NCI-H2196 treated with DMSO at 0.1 percent for 48 hours (cell line): Measurements from ENCODE around the gene WDPCP.
A peak's percentile ranks its signal among the peaks of the same experiment; 100 is the strongest.
"Not testable (repeated sequence)": the region's sequence is repeated elsewhere in the genome, so short reads cannot be mapped to it uniquely, and the experiment has no call there.

Experiments
- DNase-seq: peaks from one replicate; lab custom pipeline; 2025; ENCODE audit not compliant: unreplicated experiment; lab: John Stamatoyannopoulos, UW

The WDPCP gene

GRCh38 chr2:63372549-63372948 lies 215.7 kb downstream of the WDPCP start:
- no peak for DNase-seq

DNA sequence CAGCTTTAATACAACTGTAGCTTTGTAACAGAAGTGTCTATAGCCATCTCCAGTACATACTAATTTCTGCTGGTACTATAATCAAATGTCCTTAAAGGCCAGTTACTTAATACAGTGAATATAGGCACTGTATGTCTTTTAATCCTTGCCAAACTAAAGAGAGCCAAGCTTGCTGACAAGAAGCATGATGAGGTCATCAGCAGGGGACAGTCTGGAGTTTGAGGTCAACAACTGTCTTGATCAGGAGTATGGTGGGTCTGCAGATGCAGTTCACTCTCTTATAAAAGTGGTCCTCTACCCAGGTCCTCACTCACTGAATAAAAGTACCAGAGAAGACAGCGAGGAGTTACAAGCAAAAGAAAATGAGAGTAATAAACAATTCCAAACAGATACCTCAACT lies 219.1 kb downstream of the WDPCP start:
- DNase-seq = no peak

DNA sequence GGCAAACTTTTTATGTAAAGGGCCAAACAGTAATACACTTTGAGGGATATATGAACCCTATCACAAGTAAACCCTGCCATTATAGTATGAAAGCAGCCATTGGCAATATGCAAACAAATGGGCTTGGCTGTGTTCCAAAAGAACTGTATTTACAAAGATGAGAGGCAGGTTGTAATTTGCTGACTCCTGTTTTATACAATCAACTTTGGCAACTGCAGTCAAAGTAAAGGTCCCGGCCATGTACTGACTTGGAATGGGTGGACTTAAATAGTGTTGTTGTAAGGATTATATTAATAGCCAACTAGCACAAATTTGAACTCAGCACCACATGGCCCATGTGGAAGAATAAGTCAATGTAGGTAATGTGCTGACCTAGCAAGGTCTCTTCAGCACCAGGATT lies 223.4 kb downstream of the WDPCP start:
- DNase-seq = peak; percentile 1

DNA sequence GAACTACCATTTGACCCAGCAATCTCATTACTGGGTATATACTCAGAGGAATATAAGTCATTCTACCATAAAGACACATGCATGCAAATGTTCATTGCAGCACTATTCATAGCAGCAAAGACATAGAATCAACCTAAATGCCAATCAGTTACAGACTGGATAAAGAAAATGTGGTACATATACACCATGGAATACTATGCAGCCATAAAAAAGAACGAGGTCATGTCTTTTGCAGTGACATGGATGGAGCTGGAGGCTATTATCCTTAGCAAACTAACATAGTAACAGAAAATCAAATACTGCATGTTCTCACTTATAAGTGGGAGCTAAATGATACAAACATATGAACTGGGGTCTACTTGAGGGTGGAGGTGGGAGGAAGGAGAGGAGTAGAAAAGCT lies 230.6 kb downstream of the WDPCP start:
- not testable (repeated sequence) for DNase-seq

GRCh38 chr2:63347361-63347760 lies 240.9 kb downstream of the WDPCP start:
- DNase-seq = no peak

DNA sequence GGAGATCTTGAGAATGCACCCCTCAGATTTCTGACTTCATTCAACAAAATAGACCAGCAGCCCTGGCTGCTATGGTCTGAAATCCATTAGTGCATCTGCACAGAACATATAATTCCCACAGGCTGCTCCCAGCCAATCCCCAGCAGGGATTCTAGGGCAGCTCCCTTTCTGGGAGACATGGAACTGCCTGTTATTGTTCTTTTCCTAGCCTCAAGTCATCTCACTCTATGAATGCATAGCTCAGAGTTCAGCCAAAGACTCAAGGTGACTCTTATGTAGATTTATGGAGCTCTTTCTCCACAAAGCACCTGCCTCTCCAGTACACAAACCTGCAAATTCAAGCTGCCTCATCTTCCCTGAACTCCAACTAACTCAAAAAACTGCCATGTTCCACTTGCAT lies 241.9 kb downstream of the WDPCP start:
- no peak for DNase-seq

- no peak for DNase-seq
These were observed 243.0 kb downstream of the WDPCP start for GRCh38 chr2:63345285-63345633.

DNA sequence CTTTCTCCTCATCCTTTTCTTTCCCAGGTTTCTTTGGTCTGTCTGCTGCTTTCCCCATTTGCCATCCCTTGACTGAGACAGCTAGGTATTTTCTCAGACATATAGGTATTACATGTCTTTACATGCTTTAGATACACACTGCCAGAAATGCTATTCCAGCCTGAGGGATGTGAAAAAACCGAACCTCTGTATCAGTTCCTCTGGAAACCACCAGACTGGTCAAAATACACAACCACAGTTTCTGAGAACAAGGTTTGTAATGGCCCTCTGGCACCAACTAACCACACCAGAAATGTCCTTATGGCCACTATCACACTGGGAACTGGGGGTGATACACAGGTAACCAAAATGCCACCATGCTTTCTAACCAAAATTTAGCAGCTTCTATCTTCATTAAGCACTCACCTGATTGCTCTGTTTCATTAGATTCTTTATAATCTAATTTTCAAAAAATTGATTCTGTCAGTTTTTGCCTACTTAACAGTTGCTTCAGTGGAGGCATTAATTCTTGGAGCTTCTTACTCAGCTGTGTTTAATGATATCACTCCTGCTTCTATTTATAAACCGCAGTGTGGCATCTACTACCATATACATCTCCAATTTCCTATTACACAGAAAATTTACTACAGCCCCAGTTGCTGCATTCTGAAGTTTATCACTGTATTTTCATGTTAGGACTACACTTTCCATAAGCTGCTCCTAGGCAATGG lies 243.5 kb downstream of the WDPCP start:
- DNase-seq = no peak

DNA sequence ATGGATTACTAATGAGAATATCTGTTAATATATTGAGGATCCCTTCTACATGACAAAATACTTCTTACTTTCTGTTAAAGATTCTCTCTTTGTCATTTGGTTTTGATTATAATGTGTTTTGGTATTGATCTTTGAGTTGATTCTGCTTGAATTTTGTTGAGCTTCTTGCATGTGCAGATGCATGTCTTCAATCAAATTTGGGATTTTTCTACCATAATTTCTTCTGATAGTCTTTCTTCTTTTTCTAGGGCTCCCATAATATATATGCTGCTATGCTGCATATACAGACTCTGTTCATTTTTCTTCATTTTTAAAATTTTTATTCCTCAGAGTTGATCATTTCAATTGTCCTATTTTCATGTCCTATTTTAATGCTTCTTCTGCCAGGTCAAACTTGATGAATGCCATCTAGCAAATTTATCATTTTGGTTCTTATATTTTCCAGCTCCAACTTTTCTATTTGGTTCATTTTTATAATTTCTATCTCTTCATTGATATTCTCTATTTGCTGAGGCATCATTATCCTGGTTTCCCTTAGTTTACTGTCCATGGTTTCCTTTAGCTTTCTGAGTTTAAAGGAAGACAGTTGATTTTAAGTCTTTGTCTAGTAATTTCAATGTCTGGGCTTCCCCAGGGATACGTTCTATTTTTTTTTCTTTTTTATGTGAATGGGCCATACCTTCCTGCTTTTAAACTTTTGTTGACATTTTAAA lies 244.7 kb downstream of the WDPCP start:
- DNase-seq = no peak

DNA sequence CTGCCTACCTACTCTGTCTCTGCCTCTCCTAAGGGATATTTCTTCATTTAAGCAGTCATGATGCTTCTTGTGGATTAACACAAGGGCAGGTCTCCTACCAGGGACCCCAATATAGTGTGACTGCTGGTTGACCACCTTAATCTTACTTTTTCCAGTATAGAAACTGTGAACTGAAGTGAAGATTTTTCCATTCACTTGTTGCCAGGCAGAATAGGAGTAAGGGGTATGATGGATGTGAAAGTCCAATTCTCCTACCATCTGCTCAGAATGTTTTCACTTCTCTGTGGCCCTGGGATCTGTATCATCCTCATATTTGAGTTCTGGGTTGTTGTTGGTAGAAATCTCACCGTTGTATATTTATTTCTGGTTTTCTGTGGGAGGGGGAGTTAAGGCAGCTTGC lies 247.8 kb downstream of the WDPCP start:
- no peak for DNase-seq

- no peak for DNase-seq
These were observed 253.4 kb downstream of the WDPCP start for GRCh38 chr2:63334910-63335309.

GRCh38 chr2:63326473-63326872 lies 261.8 kb downstream of the WDPCP start:
- DNase-seq = no peak

- not testable (repeated sequence) for DNase-seq
These were observed 264.6 kb downstream of the WDPCP start for GRCh38 chr2:63323662-63324061.

DNA sequence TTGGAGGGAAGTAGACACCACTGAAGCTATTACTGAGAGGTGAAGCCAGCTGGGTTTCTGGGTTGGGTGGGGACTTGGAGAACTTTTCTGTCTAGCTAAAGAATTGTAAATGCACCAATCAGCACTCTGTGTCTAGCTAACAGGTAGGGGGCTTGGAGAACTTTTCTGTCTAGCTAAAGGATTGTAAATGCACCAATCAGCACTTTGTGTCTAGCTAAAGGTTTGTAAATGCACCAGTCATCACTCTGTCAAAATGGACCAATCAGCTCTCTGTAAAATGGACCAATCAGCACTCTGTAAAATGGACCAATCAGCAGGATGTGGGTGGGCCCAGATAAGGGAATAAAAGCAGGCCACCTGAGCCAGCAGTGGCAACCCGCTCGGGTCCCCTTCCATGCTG lies 266.3 kb downstream of the WDPCP start:
- not testable (repeated sequence) for DNase-seq

- no peak for DNase-seq
These were observed 267.6 kb downstream of the WDPCP start for GRCh38 chr2:63320669-63321068.

DNA sequence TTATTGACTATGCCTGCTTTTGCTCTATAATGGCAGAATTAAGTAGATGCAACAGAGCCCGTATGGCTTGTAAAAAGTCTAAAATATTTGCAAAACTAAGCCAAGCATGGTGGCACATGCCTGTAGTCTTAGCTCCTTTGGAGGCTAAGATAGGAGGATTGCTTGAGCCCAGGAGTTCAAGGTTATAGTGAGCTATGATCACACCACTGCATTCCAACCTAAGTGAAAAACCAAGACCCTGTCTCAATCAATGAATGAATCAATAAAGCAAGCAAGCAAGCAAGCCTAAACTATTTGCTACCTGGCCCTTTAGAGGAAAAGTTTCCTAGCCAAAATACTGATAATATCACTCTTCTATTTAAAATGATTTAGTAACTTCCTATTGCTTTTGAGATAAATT lies 277.7 kb downstream of the WDPCP start:
- DNase-seq = no peak

DNA sequence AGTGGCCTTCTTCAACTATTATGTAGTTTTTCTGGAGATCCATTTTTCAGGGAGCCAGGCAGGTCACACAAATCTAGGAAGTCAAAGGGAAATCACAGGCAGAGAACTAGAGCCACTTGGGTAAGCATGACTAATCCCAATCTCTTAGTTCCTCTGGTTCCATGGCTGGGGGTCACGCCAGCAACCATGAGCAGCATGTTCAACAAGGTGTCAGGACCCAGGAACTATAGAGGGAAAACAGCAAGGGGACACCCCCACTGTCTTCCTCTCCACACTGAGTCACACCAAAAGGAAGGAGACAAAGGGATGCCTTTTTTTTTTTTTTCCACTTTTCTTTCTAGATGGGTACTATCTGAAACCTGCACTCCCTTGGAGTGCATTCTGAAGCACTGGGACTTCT lies 286.8 kb downstream of the WDPCP start:
- no peak for DNase-seq

DNA sequence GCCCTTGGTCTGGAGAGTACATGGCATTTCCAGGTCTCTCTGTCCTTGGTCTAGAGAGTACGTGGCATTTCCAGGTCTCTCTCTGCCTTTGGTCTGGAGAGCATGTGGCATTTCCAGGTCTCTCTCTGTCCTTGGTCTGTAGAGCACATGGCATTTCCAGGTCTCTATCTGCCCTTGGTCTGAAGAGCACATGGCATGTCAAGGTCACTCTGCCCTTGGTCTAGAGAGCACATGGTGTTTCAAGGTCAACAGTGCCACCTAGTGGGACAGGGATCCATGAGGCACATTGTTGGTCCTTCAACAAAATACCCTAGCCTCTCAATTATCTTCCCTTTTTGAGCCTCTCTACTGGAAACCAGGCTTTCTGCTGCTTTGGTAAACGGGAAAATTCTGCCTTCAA lies 287.4 kb downstream of the WDPCP start:
- no peak for DNase-seq

- DNase-seq = no peak
These were observed 300.3 kb downstream of the WDPCP start for GRCh38 chr2:63287956-63288355.

- not testable (repeated sequence) for DNase-seq
These were observed 301.8 kb downstream of the WDPCP start for GRCh38 chr2:63286520-63286919.

DNA sequence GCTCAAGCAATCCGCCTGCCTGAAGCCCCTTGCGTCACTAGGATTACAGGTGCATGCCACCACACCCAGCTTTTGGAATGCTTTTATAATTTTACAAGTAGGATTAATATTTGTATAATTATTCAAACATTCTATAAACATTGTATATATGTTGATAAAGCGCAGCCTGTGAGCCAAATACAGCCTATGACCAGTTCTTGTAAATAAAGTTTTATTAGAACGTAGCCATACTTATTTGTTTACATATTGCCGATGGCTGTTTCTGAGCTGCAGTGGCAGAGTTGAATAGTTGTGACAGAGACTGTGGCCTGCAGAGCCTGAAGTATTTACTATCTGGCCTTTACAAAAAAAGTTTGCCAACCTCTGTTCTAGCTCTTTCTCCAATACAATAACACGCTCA lies 305.0 kb downstream of the WDPCP start:
- no peak for DNase-seq

GRCh38 chr2:63272560-63272959 lies 315.7 kb downstream of the WDPCP start:
- DNase-seq = no peak

DNA sequence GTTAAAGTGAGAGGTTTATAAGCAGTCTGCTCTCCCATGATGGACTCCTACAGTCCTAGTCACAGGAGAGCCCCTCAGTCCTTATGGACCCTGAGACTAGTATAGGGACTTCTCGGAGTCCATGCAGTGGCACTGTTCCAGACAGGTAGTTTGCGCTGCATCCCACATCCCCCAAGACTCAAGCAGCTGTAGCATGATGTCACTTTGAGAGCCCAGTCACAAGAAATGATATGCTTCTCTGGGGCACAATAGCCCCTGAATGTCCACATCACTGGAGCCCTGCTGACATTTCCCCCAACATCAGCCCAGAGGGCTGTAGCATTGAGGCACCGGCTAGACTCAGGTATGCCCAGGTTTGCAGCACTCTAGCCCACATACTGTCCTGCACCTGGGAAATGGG lies 317.6 kb downstream of the WDPCP start:
- no peak for DNase-seq
